ENCODE data around the gene TIMM10.

Gene TIMM10

GRCh38 chr11:57504511-57504910, 26.0 kb downstream of the TIMM10 start:
- no peak for TF ChIP-seq CTCF (IDR thresholded peaks at IDR 0.05; ENCODE audit: borderline replicate concordance, insufficient read depth, low read depth, low read length)
- no peak overlapping the region for H3K4me3 ChIP-seq (ENCODE audit: low read depth, low read length)

DNA sequence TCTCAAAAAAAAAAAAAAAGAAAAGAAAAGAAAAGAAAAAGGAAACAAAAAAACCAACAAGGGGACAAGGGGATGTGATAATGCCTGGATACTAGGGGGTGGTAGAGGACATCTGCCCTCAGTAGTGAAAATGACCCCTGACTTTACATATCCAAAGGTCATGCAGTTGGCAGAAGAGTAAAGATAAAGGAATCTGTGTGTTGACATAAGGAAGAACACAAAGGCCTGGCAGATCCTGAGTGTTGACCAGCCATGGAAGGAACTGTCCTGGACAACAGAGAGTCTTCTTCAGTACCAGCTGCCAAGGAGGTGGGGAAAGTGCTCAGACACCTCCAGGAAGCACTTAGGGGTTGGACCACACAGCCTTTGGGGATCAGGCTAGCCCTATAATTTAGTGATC, 27.7 kb downstream of the TIMM10 start:
- no peak overlapping the region for H3K4me3 ChIP-seq (ENCODE audit: low read depth, low read length)
- TF ChIP-seq CTCF (IDR thresholded peaks at IDR 0.05; ENCODE audit: borderline replicate concordance, insufficient read depth, low read depth, low read length), result no peak

DNA sequence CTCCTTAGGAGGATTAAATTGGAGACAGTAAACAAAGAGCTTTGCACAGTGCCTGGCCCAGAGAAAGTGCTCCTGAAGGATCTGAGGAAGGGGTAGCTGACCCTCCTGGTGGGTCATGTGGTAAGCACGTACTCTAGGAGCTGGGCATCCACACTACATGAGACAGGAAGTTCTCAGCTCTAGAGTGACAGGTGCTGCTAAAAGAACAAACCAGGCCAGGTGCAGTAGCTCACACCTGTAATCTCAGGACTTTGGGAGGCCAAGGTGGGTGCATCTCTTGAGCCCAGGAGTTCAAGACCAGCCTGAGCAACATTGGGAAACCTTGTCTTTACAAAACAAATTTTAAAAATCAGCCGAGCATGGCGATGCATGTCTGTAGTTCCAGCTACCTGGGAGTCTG, 28.2 kb downstream of the TIMM10 start:
- H3K4me3 ChIP-seq (ENCODE audit: low read depth, low read length), result no peak overlapping the region
- TF ChIP-seq CTCF (IDR thresholded peaks at IDR 0.05; ENCODE audit: borderline replicate concordance, insufficient read depth, low read depth, low read length), result no peak

- no peak for TF ChIP-seq CTCF (IDR thresholded peaks at IDR 0.05; ENCODE audit: borderline replicate concordance, insufficient read depth, low read depth, low read length)
- no peak overlapping the region for H3K4me3 ChIP-seq (ENCODE audit: low read depth, low read length)
Measured at GRCh38 chr11:57501953-57502352, 28.6 kb downstream of the TIMM10 start.

GRCh38 chr11:57500926-57501325, 29.6 kb downstream of the TIMM10 start:
- TF ChIP-seq CTCF (IDR thresholded peaks at IDR 0.05; ENCODE audit: borderline replicate concordance, insufficient read depth, low read depth, low read length), result no peak
- no peak overlapping the region for H3K4me3 ChIP-seq (ENCODE audit: low read depth, low read length)

DNA sequence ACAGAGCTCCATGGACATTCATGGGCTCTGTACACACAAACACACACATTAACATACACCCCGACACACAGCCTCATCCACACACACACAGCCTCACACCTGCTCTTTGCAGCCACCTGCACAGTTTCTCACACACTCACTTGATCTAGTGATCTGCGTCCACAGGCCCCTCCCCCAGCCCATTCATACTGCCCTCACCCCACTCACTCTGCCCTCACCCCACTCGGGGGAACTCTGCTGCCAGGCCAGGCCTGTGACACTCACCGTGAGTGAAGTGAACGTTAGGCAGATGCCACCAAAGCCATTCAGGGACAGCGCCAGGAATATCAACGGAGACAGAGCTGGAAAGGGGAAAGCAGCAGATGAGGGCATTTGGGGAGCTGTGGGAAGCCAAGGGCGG, 30.0 kb downstream of the TIMM10 start:
- no peak overlapping the region for H3K4me3 ChIP-seq (ENCODE audit: low read depth, low read length)
- no peak for TF ChIP-seq CTCF (IDR thresholded peaks at IDR 0.05; ENCODE audit: borderline replicate concordance, insufficient read depth, low read depth, low read length)

DNA sequence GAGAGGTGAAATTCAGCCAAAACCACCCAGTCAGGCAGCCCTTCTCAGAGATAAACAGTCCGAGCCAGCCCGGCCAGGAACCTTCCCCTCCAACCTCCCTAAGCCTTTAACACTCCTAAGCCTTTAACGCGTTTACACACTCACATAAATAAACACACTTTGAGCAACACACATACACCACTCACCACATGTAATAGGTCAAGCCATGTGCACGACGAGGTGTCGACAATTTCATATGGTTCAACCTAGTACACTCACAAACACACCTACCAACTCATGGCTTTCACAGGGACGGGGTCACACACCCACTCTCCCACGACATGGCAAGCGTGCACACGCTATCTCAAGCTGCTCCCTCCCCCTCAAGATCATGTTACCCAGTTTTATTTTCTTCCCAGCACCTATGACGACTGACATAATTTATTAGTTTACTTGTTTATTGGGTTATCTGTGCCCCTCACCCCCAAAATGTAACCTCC, 30.5 kb downstream of the TIMM10 start:
- no peak overlapping the region for H3K4me3 ChIP-seq (ENCODE audit: low read depth, low read length)

More for the DNA sequence above, 30.5 kb downstream of the TIMM10 start:
- TF ChIP-seq CTCF (IDR thresholded peaks at IDR 0.05; ENCODE audit: borderline replicate concordance, insufficient read depth, low read depth, low read length), result no peak

Measured in GM12875 (cell line).